H9 (cell line): ENCODE results near the gene ST8SIA2. TPM values are rescaled to one million over a fixed set of nuclear protein-coding genes. Genes with fewer than 3 reads are reported as not detected.

ENCODE experiments used
- DNase-seq: peaks from one replicate; pipeline ENCODE4 v3.0.0-alpha.2; 2017
- H2AFZ ChIP-seq: one replicate; pipeline ENCODE4 v1.6.1; 2013; ENCODE audit warnings: mild to moderate bottlenecking, low read length, control low read depth, moderate library complexity
- H2AK5ac ChIP-seq: 2 replicates; pipeline ENCODE4 v1.6.1; 2013; ENCODE audit warnings: low read length, control low read depth, mixed read lengths; ENCODE audit not compliant: insufficient read length
- H2BK120ac ChIP-seq: one replicate; pipeline ENCODE4 v1.6.1; 2013; ENCODE audit warnings: low read depth, mild to moderate bottlenecking, low read length, control low read depth, inconsistent platforms; ENCODE audit not compliant: poor library complexity, severe bottlenecking
- H2BK12ac ChIP-seq: 2 replicates; pipeline ENCODE4 v1.6.1; 2013; ENCODE audit warnings: low read length, control low read depth, mixed read lengths, low read depth; ENCODE audit not compliant: insufficient read length
- H2BK15ac ChIP-seq: 2 replicates; pipeline ENCODE4 v1.6.1; 2013; ENCODE audit warnings: low read depth, low read length, control low read depth
- H2BK20ac ChIP-seq: one replicate; pipeline ENCODE4 v1.6.1; 2013; ENCODE audit warnings: low read depth, mild to moderate bottlenecking, low read length, control low read depth, inconsistent platforms; ENCODE audit not compliant: poor library complexity, severe bottlenecking
- H2BK5ac ChIP-seq: 2 replicates; pipeline ENCODE4 v1.6.1; 2013; ENCODE audit warnings: low read length, control low read depth, mixed read lengths; ENCODE audit not compliant: insufficient read length
- H3K14ac ChIP-seq: 2 replicates; pipeline ENCODE4 v1.6.1; 2013; ENCODE audit warnings: low read length, control low read depth; ENCODE audit not compliant: insufficient read depth
- H3K18ac ChIP-seq: 2 replicates; pipeline ENCODE4 v1.6.1; 2013; ENCODE audit warnings: low read depth, mild to moderate bottlenecking, mixed read lengths, low read length, control low read depth; ENCODE audit not compliant: insufficient read length
- H3K23ac ChIP-seq: 2 replicates; pipeline ENCODE4 v1.6.1; 2013; ENCODE audit warnings: low read length, control low read depth, mixed read lengths, low read depth; ENCODE audit not compliant: insufficient read length
- H3K23me2 ChIP-seq: 2 replicates; pipeline ENCODE4 v1.6.1; 2013; ENCODE audit warnings: low read depth, mild to moderate bottlenecking, mixed read lengths, low read length, control low read depth; ENCODE audit not compliant: insufficient read length, poor library complexity, severe bottlenecking
- H3K27ac ChIP-seq: 2 replicates; pipeline ENCODE4 v1.5.1; 2013; ENCODE audit warnings: low read length, control low read depth, mixed read lengths, low read depth; ENCODE audit not compliant: insufficient read length
- H3K27me3 ChIP-seq: 2 replicates; pipeline ENCODE4 v1.6.1; 2013; ENCODE audit warnings: low read length, control low read depth, inconsistent platforms; ENCODE audit not compliant: insufficient read depth
- H3K4ac ChIP-seq: 2 replicates; pipeline ENCODE4 v1.6.1; 2013; ENCODE audit warnings: low read depth, mild to moderate bottlenecking, control low read depth, inconsistent platforms, low read length, moderate library complexity
- H3K4me1 ChIP-seq: 2 replicates; pipeline ENCODE4 v1.6.1; 2013; ENCODE audit warnings: low read length, control low read depth, inconsistent platforms; ENCODE audit not compliant: insufficient read depth
- H3K4me2 ChIP-seq: 2 replicates; pipeline ENCODE4 v1.6.1; 2013; ENCODE audit warnings: low read length, control low read depth, mixed read lengths; ENCODE audit not compliant: insufficient read length, insufficient read depth
- H3K56ac ChIP-seq: 2 replicates; pipeline ENCODE4 v1.6.1; 2013; ENCODE audit warnings: low read depth, mild to moderate bottlenecking, mixed read lengths, low read length, control low read depth; ENCODE audit not compliant: insufficient read length
- H3K79me1 ChIP-seq: 2 replicates; pipeline ENCODE4 v1.6.1; 2013; ENCODE audit warnings: low read depth, mild to moderate bottlenecking, moderate library complexity, low read length, control low read depth, inconsistent platforms; ENCODE audit not compliant: insufficient read depth, poor library complexity, severe bottlenecking
- H3K79me2 ChIP-seq: 2 replicates; pipeline ENCODE4 v1.6.1; 2013; ENCODE audit warnings: low read length, control low read depth, inconsistent platforms; ENCODE audit not compliant: insufficient read depth
- H3K9ac ChIP-seq: 2 replicates; pipeline ENCODE4 v1.6.1; 2013; ENCODE audit warnings: low read length, control low read depth, mixed read lengths; ENCODE audit not compliant: insufficient read length; ENCODE audit errors: extremely low read depth
- H3K9me3 ChIP-seq: one replicate; pipeline ENCODE4 v1.6.1; 2013; ENCODE audit warnings: low read depth, low read length, inconsistent platforms; ENCODE audit not compliant: control insufficient read depth
- H3T11ph ChIP-seq: one replicate; pipeline ENCODE4 v1.6.1; 2013; ENCODE audit warnings: mild to moderate bottlenecking, low read length, control low read depth, inconsistent platforms
- H4K20me1 ChIP-seq: one replicate; pipeline ENCODE4 v1.6.1; 2013; ENCODE audit not compliant: control insufficient read depth, insufficient read length, insufficient read depth
- H4K5ac ChIP-seq: 2 replicates; pipeline ENCODE4 v1.6.1; 2013; ENCODE audit warnings: low read depth, mild to moderate bottlenecking, mixed read lengths, low read length, control low read depth; ENCODE audit not compliant: insufficient read length
- H4K8ac ChIP-seq: replicated peaks from 2 replicates; pipeline ENCODE4 v1.6.1; 2013; ENCODE audit warnings: low read length, control low read depth, mixed read lengths, low read depth; ENCODE audit not compliant: insufficient read length
- H4K91ac ChIP-seq: 2 replicates; pipeline ENCODE4 v1.6.1; 2013; ENCODE audit warnings: low read depth, mild to moderate bottlenecking, moderate library complexity, mixed read lengths, low read length, control low read depth; ENCODE audit not compliant: insufficient read length
- H3K27ac Mint-ChIP-seq, 3 experiments: 2 replicates in 2 of 3; 3 replicates in 1 of 3; pipeline ENCODE4 v1.8.0; 2020 to 2021; ENCODE audit warnings: mixed read lengths in 3 of 3, mild to moderate bottlenecking in 1 of 3, moderate library complexity in 1 of 3
- H3K27me3 Mint-ChIP-seq: 2 replicates; pipeline ENCODE4 v1.8.0; 2021; ENCODE audit warnings: low read depth, mild to moderate bottlenecking, moderate library complexity, mixed read lengths
- H3K36me3 Mint-ChIP-seq, 3 experiments: 2 replicates in 2 of 3; 3 replicates in 1 of 3; pipeline ENCODE4 v1.8.0; 2020 to 2021; ENCODE audit warnings: low read depth in 3 of 3, mixed read lengths in 3 of 3; ENCODE audit not compliant: insufficient read depth in 1 of 3
- H3K4me1 Mint-ChIP-seq, 2 experiments: 2 replicates each; pipeline ENCODE4 v1.8.0; 2020; ENCODE audit warnings: mixed read lengths in 2 of 2
- H3K4me3 Mint-ChIP-seq, 2 experiments: 2 replicates in 1 of 2; 3 replicates in 1 of 2; pipeline ENCODE4 v1.8.0; 2020 to 2021; ENCODE audit warnings: mild to moderate bottlenecking in 2 of 2, mixed read lengths in 2 of 2, moderate library complexity in 1 of 2
- H3K9me3 Mint-ChIP-seq, 2 experiments: 2 replicates in 1 of 2; 3 replicates in 1 of 2; pipeline ENCODE4 v1.8.0; 2020; ENCODE audit warnings: mild to moderate bottlenecking in 2 of 2, mixed read lengths in 2 of 2, moderate library complexity in 1 of 2
- CTCF ChIP-seq: fragments of 200-600 bp; sonication (generic); conservative IDR thresholded peaks from 3 replicates; pipeline ENCODE4 v1.8.0; 2021; ENCODE audit warnings: antibody characterized with exemption, mild to moderate bottlenecking
- WGBS: extraction: QIAGEN DNeasy Blood & Tissue Kit; methylation state at CpG from one replicate; pipeline ENCODE4 v1.1.7; 2013; ENCODE audit warnings: missing lambda C conversion rate, low lambda C conversion rate, mixed read lengths; ENCODE audit not compliant: insufficient read length; ENCODE audit errors: extremely low coverage; 5-methylcytosine and 5-hydroxymethylcytosine counted together
- total RNA-seq: library from RNA; stranded (reverse); gene quantifications from 2 replicates; pipeline ENCODE4 v1.2.1, GENCODE V29; 2021

Gene ST8SIA2
- total RNA-seq, 1 experiment from 2014 or later: 1.8 TPM

GRCh38 chr15:92495446-92495845 lies 101.8 kb downstream of the ST8SIA2 start:
- TF ChIP-seq CTCF: no peak
- Mint-ChIP-seq H3K4me1 (peaks cover 11 to 24% of the 10 kb centered on the region in 2 experiments), H3K27ac (no peak overlapping the region), H3K9me3 (peaks cover 0 to 5% of the 10 kb centered on the region in 2 experiments; a peak in 2 of 5 replicates), H3K36me3 (no peaks in the 10 kb centered on the region), H3K27me3 (peaks cover 11% of the 10 kb centered on the region), H3K4me3 (no peak overlapping the region)
- Histone ChIP-seq H3K56ac (no peak overlapping the region), H3K4ac (no peak overlapping the region), H3K4me2 (no peak overlapping the region), H3K14ac (no peak overlapping the region), H3K27ac (no peak overlapping the region), H3K27me3 (no peaks in the 10 kb centered on the region), H2BK20ac (no peak overlapping the region), H2BK12ac (no peak overlapping the region), H3K18ac (no peak overlapping the region), H2AK5ac (no peak overlapping the region), H3K23ac (no peak overlapping the region), H3K9ac (no peak overlapping the region), H2AFZ (no peak overlapping the region), H3K79me1 (no peaks in the 10 kb centered on the region), H2BK15ac (no peak overlapping the region), H3K4me1 (no peaks in the 10 kb centered on the region), H2BK120ac (no peak overlapping the region), H3K23me2 (no peaks in the 10 kb centered on the region), H2BK5ac (no peak overlapping the region), H4K5ac (no peak overlapping the region), H3T11ph (no peak overlapping the region), H4K91ac (no peak overlapping the region), H4K20me1 (no peaks in the 10 kb centered on the region), H3K9me3 (no peaks in the 10 kb centered on the region), H4K8ac (no peak overlapping the region), H3K79me2 (no peaks in the 10 kb centered on the region)
- no peak for DNase-seq
- no CpG with 5 or more reads among the region's 3 CpGs for WGBS
